ENCODE results near the gene PDIA5. TPM values are rescaled to one million over a fixed set of nuclear protein-coding genes. Genes with fewer than 3 reads are reported as not detected.

The PDIA5 gene
- total RNA-seq, 1 donor from 2014 or later: 29.4 TPM

- no peak overlapping the region for H3K4me3 Mint-ChIP-seq
- H3K4me1 Mint-ChIP-seq: peaks cover 4% of the 10 kb centered on the region
- intact Hi-C loops (cut with micrococcal nuclease): no loop called here
- peaks cover 5% of the 10 kb centered on the region for H3K9me3 Mint-ChIP-seq
- no peak for DNase-seq
- H3K27me3 Mint-ChIP-seq: no peaks in the 10 kb centered on the region
- peaks cover 42% of the 10 kb centered on the region for H3K36me3 Mint-ChIP-seq (ENCODE audit: low read depth)
- H3K27ac Mint-ChIP-seq: no peak overlapping the region
These were observed 87.5 kb downstream of the PDIA5 start for GRCh38 chr3:123154020-123154985.

GRCh38 chr3:123155471-123156011 is 88.7 kb downstream of the PDIA5 start:
- no peak overlapping the region for H3K4me3 Mint-ChIP-seq
- DNase-seq: no peak
- intact Hi-C loops (cut with micrococcal nuclease): no loop called here
- H3K4me1 Mint-ChIP-seq: peaks cover 4% of the 10 kb centered on the region
- H3K27ac Mint-ChIP-seq: no peak overlapping the region
- peaks cover 32% of the 10 kb centered on the region for H3K36me3 Mint-ChIP-seq (ENCODE audit: low read depth)
- peaks cover 5% of the 10 kb centered on the region for H3K9me3 Mint-ChIP-seq
- H3K27me3 Mint-ChIP-seq: no peaks in the 10 kb centered on the region

GRCh38 chr3:123156276-123156995 is 89.6 kb downstream of the PDIA5 start:
- Mint-ChIP-seq H3K27me3 (no peaks in the 10 kb centered on the region), H3K4me1 (peaks cover 4% of the 10 kb centered on the region), H3K9me3 (no peaks in the 10 kb centered on the region), H3K27ac (no peak overlapping the region), H3K4me3 (no peak overlapping the region), H3K36me3 (ENCODE audit: low read depth) (peaks cover 28% of the 10 kb centered on the region)
- intact Hi-C loops (cut with micrococcal nuclease): no loop called here
- no peak for DNase-seq

GRCh38 chr3:123157209-123157597 is 90.4 kb downstream of the PDIA5 start:
- no peak for DNase-seq
- intact Hi-C loops (cut with micrococcal nuclease): no loop called here
- H3K36me3 Mint-ChIP-seq (ENCODE audit: low read depth): peaks cover 21% of the 10 kb centered on the region
- H3K4me3 Mint-ChIP-seq: no peak overlapping the region
- peaks cover 2% of the 10 kb centered on the region for H3K4me1 Mint-ChIP-seq
- no peaks in the 10 kb centered on the region for H3K9me3 Mint-ChIP-seq
- no peaks in the 10 kb centered on the region for H3K27me3 Mint-ChIP-seq
- no peak overlapping the region for H3K27ac Mint-ChIP-seq

- peaks cover 19% of the 10 kb centered on the region for H3K36me3 Mint-ChIP-seq (ENCODE audit: low read depth)
- H3K4me1 Mint-ChIP-seq: peaks cover 2% of the 10 kb centered on the region
- H3K27ac Mint-ChIP-seq: no peak overlapping the region
- no peak for DNase-seq
- H3K4me3 Mint-ChIP-seq: no peak overlapping the region
- no peaks in the 10 kb centered on the region for H3K27me3 Mint-ChIP-seq
- intact Hi-C loops (cut with micrococcal nuclease): no loop called here
- no peaks in the 10 kb centered on the region for H3K9me3 Mint-ChIP-seq
These were observed 90.9 kb downstream of the PDIA5 start for GRCh38 chr3:123157598-123158287.

GRCh38 chr3:123158330-123158729 is 91.5 kb downstream of the PDIA5 start:
- H3K36me3 Mint-ChIP-seq (ENCODE audit: low read depth): peaks cover 17% of the 10 kb centered on the region
- H3K4me3 Mint-ChIP-seq: no peak overlapping the region
- H3K27me3 Mint-ChIP-seq: no peaks in the 10 kb centered on the region
- no peak for DNase-seq
- no peak overlapping the region for H3K27ac Mint-ChIP-seq
- intact Hi-C loops (cut with micrococcal nuclease): no loop called here
- no peaks in the 10 kb centered on the region for H3K9me3 Mint-ChIP-seq
- H3K4me1 Mint-ChIP-seq: peaks cover 2% of the 10 kb centered on the region

- no peaks in the 10 kb centered on the region for H3K9me3 Mint-ChIP-seq
- no peak for DNase-seq
- H3K27ac Mint-ChIP-seq: no peak overlapping the region
- peaks cover 23% of the 10 kb centered on the region for H3K36me3 Mint-ChIP-seq (ENCODE audit: low read depth)
- H3K4me1 Mint-ChIP-seq: peaks cover 2% of the 10 kb centered on the region
- intact Hi-C loops (cut with micrococcal nuclease): no loop called here
- H3K27me3 Mint-ChIP-seq: no peaks in the 10 kb centered on the region
- H3K4me3 Mint-ChIP-seq: no peak overlapping the region
These were observed 92.1 kb downstream of the PDIA5 start for GRCh38 chr3:123158899-123159390.

- H3K36me3 Mint-ChIP-seq (ENCODE audit: low read depth): peaks cover 32% of the 10 kb centered on the region
- no peak overlapping the region for H3K27ac Mint-ChIP-seq
- H3K27me3 Mint-ChIP-seq: no peaks in the 10 kb centered on the region
- H3K4me1 Mint-ChIP-seq: peaks cover 2% of the 10 kb centered on the region
- intact Hi-C loops (cut with micrococcal nuclease): no loop called here
- H3K4me3 Mint-ChIP-seq: no peak overlapping the region
- no peak for DNase-seq
- peaks cover 5% of the 10 kb centered on the region for H3K9me3 Mint-ChIP-seq
These were observed 93.3 kb downstream of the PDIA5 start for GRCh38 chr3:123159926-123160635.

GRCh38 chr3:123161167-123161566 is 94.3 kb downstream of the PDIA5 start:
- H3K4me1 Mint-ChIP-seq: peaks cover 2% of the 10 kb centered on the region
- H3K9me3 Mint-ChIP-seq: peaks cover 6% of the 10 kb centered on the region
- no peak for DNase-seq
- H3K27me3 Mint-ChIP-seq: no peaks in the 10 kb centered on the region
- no peak overlapping the region for H3K4me3 Mint-ChIP-seq
- intact Hi-C loops (cut with micrococcal nuclease): no loop called here
- no peak overlapping the region for H3K27ac Mint-ChIP-seq
- peaks cover 36% of the 10 kb centered on the region for H3K36me3 Mint-ChIP-seq (ENCODE audit: low read depth)

- intact Hi-C loops (cut with micrococcal nuclease): no loop called here
- Mint-ChIP-seq H3K4me1 (peaks cover 1% of the 10 kb centered on the region), H3K27ac (no peak overlapping the region), H3K4me3 (no peak overlapping the region), H3K36me3 (ENCODE audit: low read depth) (peaks cover 42% of the 10 kb centered on the region), H3K27me3 (no peaks in the 10 kb centered on the region), H3K9me3 (peaks cover 6% of the 10 kb centered on the region)
- DNase-seq: no peak
These were observed 96.3 kb downstream of the PDIA5 start for GRCh38 chr3:123163141-123163540.

- no peak overlapping the region for H3K27ac Mint-ChIP-seq
These were observed 98.3 kb downstream of the PDIA5 start for GRCh38 chr3:123165163-123165562.

GRCh38 chr3:123167686-123168085 is 100.9 kb downstream of the PDIA5 start:
- H3K4me3 Mint-ChIP-seq: no peak overlapping the region
- peaks cover 34% of the 10 kb centered on the region for H3K36me3 Mint-ChIP-seq (ENCODE audit: low read depth)
- no peak for DNase-seq
- H3K27ac Mint-ChIP-seq: no peak overlapping the region
- no peaks in the 10 kb centered on the region for H3K27me3 Mint-ChIP-seq
- H3K4me1 Mint-ChIP-seq: no peaks in the 10 kb centered on the region
- peaks cover 6% of the 10 kb centered on the region for H3K9me3 Mint-ChIP-seq
- intact Hi-C loops (cut with micrococcal nuclease): no loop called here

More at GRCh38 chr3:123165163-123165562, 98.3 kb downstream of the PDIA5 start:
- intact Hi-C loops (cut with micrococcal nuclease): no loop called here
- no peak overlapping the region for H3K4me3 Mint-ChIP-seq
- H3K36me3 Mint-ChIP-seq (ENCODE audit: low read depth): peaks cover 42% of the 10 kb centered on the region
- peaks cover 6% of the 10 kb centered on the region for H3K9me3 Mint-ChIP-seq
- no peaks in the 10 kb centered on the region for H3K4me1 Mint-ChIP-seq
- H3K27me3 Mint-ChIP-seq: no peaks in the 10 kb centered on the region
- no peak for DNase-seq

GRCh38 chr3:123168122-123168521 is 101.3 kb downstream of the PDIA5 start:
- Mint-ChIP-seq H3K27me3 (no peaks in the 10 kb centered on the region), H3K9me3 (peaks cover 6% of the 10 kb centered on the region), H3K36me3 (ENCODE audit: low read depth) (peaks cover 32% of the 10 kb centered on the region), H3K4me3 (no peak overlapping the region), H3K4me1 (no peaks in the 10 kb centered on the region), H3K27ac (no peak overlapping the region)
- intact Hi-C loops (cut with micrococcal nuclease): no loop called here
- no peak for DNase-seq
